HepG2 (cell line): ENCODE data around the gene ALDH3A2. TPM values are rescaled to one million over a fixed set of nuclear protein-coding genes. Genes with fewer than 3 reads are reported as not detected.
A peak's percentile ranks its signal among the peaks of the same experiment; 100 is the strongest.

Experiments
- ATF2 ChIP-seq: sonication (generic); formaldehyde crosslinking; IDR thresholded peaks from 2 replicates; pipeline ENCODE4 v1.4.0; 2020; ENCODE audit warnings: missing genetic modification reagents
- CSRNP2 ChIP-seq: sonication (generic); formaldehyde crosslinking; conservative IDR thresholded peaks from 2 replicates; pipeline ENCODE4 v1.8.0; 2022; ENCODE audit warnings: low read depth, missing genetic modification reagents
- DRAP1 ChIP-seq: IDR thresholded peaks from 2 replicates; pipeline ENCODE4 v1.6.1; 2016; ENCODE audit warnings: missing genetic modification reagents, missing compliant biosample characterization
- HNRNPK ChIP-seq: fragments of 200-400 bp; formaldehyde crosslinking; IDR thresholded peaks from 2 replicates; pipeline ENCODE4 v1.6.1; 2018; ENCODE audit warnings: low read length, low read depth, moderate library complexity, mild to moderate bottlenecking; ENCODE audit not compliant: poor library complexity, severe bottlenecking
- HOXA3 ChIP-seq: sonication (generic); formaldehyde crosslinking; IDR thresholded peaks from 2 replicates; pipeline ENCODE4 v1.5.0; 2020; ENCODE audit warnings: missing genetic modification reagents
- IKZF4 ChIP-seq: sonication (generic); formaldehyde crosslinking; IDR thresholded peaks from 2 replicates; pipeline ENCODE4 v1.5.1; 2020; ENCODE audit warnings: borderline replicate concordance, mild to moderate bottlenecking, low read depth, missing genetic modification reagents; ENCODE audit errors: not compliant biosample characterization
- MED13 ChIP-seq: sonication (generic); formaldehyde crosslinking; IDR thresholded peaks from 2 replicates; pipeline ENCODE4 v1.5.0; 2020; ENCODE audit warnings: missing genetic modification reagents
- MTA1 ChIP-seq: sonication (generic); formaldehyde crosslinking; IDR thresholded peaks from 2 replicates; pipeline ENCODE4 v1.4.0; 2020; ENCODE audit warnings: missing genetic modification reagents, mild to moderate bottlenecking, borderline replicate concordance
- MZF1 ChIP-seq: sonication (generic); formaldehyde crosslinking; IDR thresholded peaks from 2 replicates; pipeline ENCODE4 v1.8.1; 2023; ENCODE audit warnings: mild to moderate bottlenecking, missing genetic modification reagents, borderline replicate concordance
- PATZ1 ChIP-seq: sonication (generic); formaldehyde crosslinking; IDR thresholded peaks from 2 replicates; pipeline ENCODE4 v1.4.0; 2020; ENCODE audit warnings: missing genetic modification reagents
- RERE ChIP-seq: IDR thresholded peaks from 2 replicates; pipeline ENCODE4 v1.6.1; 2016; ENCODE audit warnings: low read depth, missing genetic modification reagents, missing compliant biosample characterization
- SNRNP70 ChIP-seq: fragments of 200-400 bp; formaldehyde crosslinking; IDR thresholded peaks from 2 replicates; pipeline ENCODE4 v1.6.1; 2017; ENCODE audit warnings: mild to moderate bottlenecking, low read depth, low read length, moderate library complexity
- ZNF546 ChIP-seq: sonication (generic); formaldehyde crosslinking; conservative IDR thresholded peaks from 2 replicates; pipeline ENCODE4 v1.8.1; 2023; ENCODE audit warnings: mild to moderate bottlenecking, missing genetic modification reagents
- ZNF549 ChIP-seq: sonication (generic); formaldehyde crosslinking; IDR thresholded peaks from 2 replicates; pipeline ENCODE4 v1.5.0; 2020; ENCODE audit warnings: missing genetic modification reagents
- ZNF556 ChIP-seq: sonication (generic); formaldehyde crosslinking; IDR thresholded peaks from 2 replicates; pipeline ENCODE4 v1.4.0; 2020; ENCODE audit warnings: mild to moderate bottlenecking, missing genetic modification reagents, borderline replicate concordance
- ZNF576 ChIP-seq: sonication (generic); formaldehyde crosslinking; IDR thresholded peaks from 2 replicates; pipeline ENCODE4 v1.4.0; 2020; ENCODE audit warnings: mild to moderate bottlenecking, missing genetic modification reagents
- ZNF747 ChIP-seq: sonication (generic); formaldehyde crosslinking; IDR thresholded peaks from 2 replicates; pipeline ENCODE4 v1.8.1; 2023; ENCODE audit warnings: missing genetic modification reagents, mild to moderate bottlenecking, borderline replicate concordance
- polyA plus RNA-seq, 8 experiments: library from polyadenylated mRNA; depleted of rRNA in 3 of 8; stranded (reverse) in 7 of 8; unstranded in 1 of 8; fragments of >200 nt; fragmentation: Illumina TruSeq in 4 of 8; extraction: Trizol in 4 of 8; gene quantifications; 2 replicates each; pipeline versions ENCODE4 v1.2.1 to v1.2.3, GENCODE V29; 2011 to 2016; ENCODE audit warnings: low read depth in 4 of 8, missing spikeins in 1 of 8, mixed read lengths in 1 of 8; ENCODE audit not compliant: insufficient read depth in 1 of 8
- total RNA-seq, 5 experiments: library from RNA; depleted of rRNA; stranded (reverse); fragments of >200 nt; fragmentation: Illumina TruSeq; extraction: Trizol; gene quantifications; 2 replicates each; pipeline ENCODE4 v1.2.3, GENCODE V29; 2016; ENCODE audit warnings: low read depth in 1 of 5

Gene ALDH3A2
- total and polyA plus RNA-seq, 2 of the 13 experiments (the other 11 are each of a cell fraction or from before 2014, with no cell fraction given), result 80.8 to 180 TPM

GRCh38 chr17:19672009-19672750 is 23.6 kb downstream of the ALDH3A2 start (continued):
- peak; percentile 30; the same call in 1 of the 2 replicates for TF ChIP-seq PATZ1 (CRISPR knock-in tag)
- TF ChIP-seq ZNF546, result no peak
- TF ChIP-seq MED13 (CRISPR knock-in tag), result peak; percentile 41; the same call in 1 of the 2 replicates
- TF ChIP-seq ZNF549 (CRISPR knock-in tag), result no peak
- TF ChIP-seq HNRNPK, result no peak
- no peak for TF ChIP-seq ZNF747 (CRISPR knock-in tag)
- TF ChIP-seq RERE (CRISPR knock-in tag), result no peak
- TF ChIP-seq CSRNP2 (CRISPR knock-in tag), result no peak
- TF ChIP-seq MZF1 (CRISPR knock-in tag), result no peak
- TF ChIP-seq ATF2 (CRISPR knock-in tag), result 0 out of 2 replicates have a peak, but pooled peaks have one; percentile 13
- no peak for TF ChIP-seq ZNF576 (CRISPR knock-in tag)
- no peak for TF ChIP-seq IKZF4 (CRISPR knock-in tag)
- no peak for TF ChIP-seq MTA1
- 0 out of 2 replicates have a peak, but pooled peaks have one; percentile 32 for TF ChIP-seq HOXA3 (CRISPR knock-in tag)
- no peak for TF ChIP-seq ZNF556 (CRISPR knock-in tag)
- no peak for TF ChIP-seq SNRNP70
- TF ChIP-seq DRAP1 (CRISPR knock-in tag), result no peak; the same call in 1 of the 2 replicates
